Endodermal cell (in vitro differentiated cells): ENCODE results near the gene ZNF805. TPM values are rescaled to one million over a fixed set of nuclear protein-coding genes. Genes with fewer than 3 reads are reported as not detected.
A peak's percentile ranks its signal among the peaks of the same experiment; 100 is the strongest.

Experiments used
- DNase-seq: peaks from one replicate; pipeline ENCODE4 v3.0.0-alpha.2; 2017
- H3K27ac ChIP-seq: 2 replicates; pipeline ENCODE4 v1.5.1; 2013; ENCODE audit warnings: mild to moderate bottlenecking, low read depth, low read length, moderate library complexity
- H3K27me3 ChIP-seq: 2 replicates; pipeline ENCODE4 v1.6.1; 2013; ENCODE audit warnings: mild to moderate bottlenecking, low read length, moderate library complexity; ENCODE audit not compliant: insufficient read depth, control insufficient read depth, poor library complexity, severe bottlenecking
- H3K36me3 ChIP-seq: 2 replicates; pipeline ENCODE4 v1.7.0; 2013; ENCODE audit warnings: mild to moderate bottlenecking, low read length, moderate library complexity; ENCODE audit not compliant: control insufficient read depth, insufficient read depth
- H3K4me1 ChIP-seq: one replicate; pipeline ENCODE4 v1.7.0; 2013; ENCODE audit warnings: low read length; ENCODE audit not compliant: control insufficient read depth, insufficient read depth
- H3K4me3 ChIP-seq: 2 replicates; pipeline ENCODE4 v1.5.1; 2013; ENCODE audit warnings: mild to moderate bottlenecking, low read length, moderate library complexity
- H3K9ac ChIP-seq: 2 replicates; pipeline ENCODE4 v1.6.1; 2013; ENCODE audit warnings: mild to moderate bottlenecking, low read length, moderate library complexity; ENCODE audit not compliant: poor library complexity, severe bottlenecking; ENCODE audit errors: extremely low read depth
- H3K9me3 ChIP-seq: 2 replicates; pipeline ENCODE4 v1.6.1; 2013; ENCODE audit warnings: mild to moderate bottlenecking, low read length, moderate library complexity; ENCODE audit not compliant: control insufficient read depth
- H3K27ac Mint-ChIP-seq: 2 replicates; pipeline ENCODE4 v1.8.0; 2020; ENCODE audit warnings: mixed read lengths
- H3K27me3 Mint-ChIP-seq: 2 replicates; pipeline ENCODE4 v1.8.0; 2021; ENCODE audit warnings: mild to moderate bottlenecking, mixed read lengths; ENCODE audit not compliant: insufficient read depth
- H3K36me3 Mint-ChIP-seq: 2 replicates; pipeline ENCODE4 v1.8.0; 2020; ENCODE audit warnings: low read depth, mixed read lengths
- H3K4me1 Mint-ChIP-seq: 2 replicates; pipeline ENCODE4 v1.8.0; 2020; ENCODE audit warnings: mixed read lengths
- H3K4me3 Mint-ChIP-seq: 2 replicates; pipeline ENCODE4 v1.8.0; 2020; ENCODE audit warnings: mild to moderate bottlenecking, moderate library complexity, mixed read lengths
- H3K9me3 Mint-ChIP-seq: 2 replicates; pipeline ENCODE4 v1.8.0; 2020; ENCODE audit warnings: mild to moderate bottlenecking, mixed read lengths
- WGBS, 2 experiments: methylation state at CpG; one replicate each; pipeline versions ENCODE4 v1.1.5 to v1.1.7; 2013; ENCODE audit warnings: missing lambda C conversion rate in 2 of 2, mixed read lengths in 1 of 2; ENCODE audit not compliant: insufficient coverage in 1 of 2, insufficient read length in 1 of 2; 5-methylcytosine and 5-hydroxymethylcytosine counted together
- long read RNA-seq, 4 experiments: library from polyadenylated mRNA in 2 of 4; library from RNA in 1 of 4; library from capped mRNA in 1 of 4; stranded (forward) in 3 of 4; unstranded in 1 of 4; transcript quantifications; one replicate each; pipeline ENCODE4 v2.0.0, GENCODE V29; 2020 to 2021; ENCODE audit warnings: inconsistent platforms in 1 of 4
- polyA plus RNA-seq, 2 experiments: library from polyadenylated mRNA; stranded (reverse); fragments of 50-300 nt; gene quantifications; one replicate each; pipeline ENCODE4 v1.2.3, GENCODE V29; 2013
- total RNA-seq, 2 donors: library from RNA; stranded (reverse); fragmentation: NEBNext Ultra II Directional in 1 of 2; extraction: Animal tissue kit (Norgen Biotek cat#: 25700) in 1 of 2; gene quantifications; 2 replicates in 1 of 2; 3 replicates in 1 of 2; pipeline ENCODE4 v1.2.1, GENCODE V29; 2021
- TF ChIP-seq, protein P1 (sequence below): fragments of 200-600 bp; sonication (generic); conservative IDR thresholded peaks from 2 replicates; pipeline ENCODE4 v1.5.0; 2021; ENCODE audit warnings: antibody characterized with exemption, mild to moderate bottlenecking

The ZNF805 gene
- 10 to 100 TPM; 16.6 to 21.1 TPM for total RNA-seq
- polyA plus RNA-seq (2013, experiment 1 of 2): 5.0 TPM
- polyA plus RNA-seq (2013, experiment 2 of 2): 5.4 TPM
- long read RNA-seq, experiment 1: 0 reads
- long read RNA-seq, experiment 2, partial matches to known transcripts: 0 of 4 reads
- long read RNA-seq, experiment 2, other reads (novel, unspliced or antisense): 1 of 4 reads
- long read RNA-seq, experiment 3, transcript ZNF805-202 (4 exons, 1,884 nt): major isoform, 19 of 22 reads
- long read RNA-seq, experiment 3, partial matches to known transcripts: 0 of 22 reads
- long read RNA-seq, experiment 3, other reads (novel, unspliced or antisense): 1 of 22 reads
- long read RNA-seq, experiment 4, partial matches to known transcripts: 0 of 2 reads
- long read RNA-seq, experiment 4, other reads (novel, unspliced or antisense): 0 of 2 reads

DNA sequence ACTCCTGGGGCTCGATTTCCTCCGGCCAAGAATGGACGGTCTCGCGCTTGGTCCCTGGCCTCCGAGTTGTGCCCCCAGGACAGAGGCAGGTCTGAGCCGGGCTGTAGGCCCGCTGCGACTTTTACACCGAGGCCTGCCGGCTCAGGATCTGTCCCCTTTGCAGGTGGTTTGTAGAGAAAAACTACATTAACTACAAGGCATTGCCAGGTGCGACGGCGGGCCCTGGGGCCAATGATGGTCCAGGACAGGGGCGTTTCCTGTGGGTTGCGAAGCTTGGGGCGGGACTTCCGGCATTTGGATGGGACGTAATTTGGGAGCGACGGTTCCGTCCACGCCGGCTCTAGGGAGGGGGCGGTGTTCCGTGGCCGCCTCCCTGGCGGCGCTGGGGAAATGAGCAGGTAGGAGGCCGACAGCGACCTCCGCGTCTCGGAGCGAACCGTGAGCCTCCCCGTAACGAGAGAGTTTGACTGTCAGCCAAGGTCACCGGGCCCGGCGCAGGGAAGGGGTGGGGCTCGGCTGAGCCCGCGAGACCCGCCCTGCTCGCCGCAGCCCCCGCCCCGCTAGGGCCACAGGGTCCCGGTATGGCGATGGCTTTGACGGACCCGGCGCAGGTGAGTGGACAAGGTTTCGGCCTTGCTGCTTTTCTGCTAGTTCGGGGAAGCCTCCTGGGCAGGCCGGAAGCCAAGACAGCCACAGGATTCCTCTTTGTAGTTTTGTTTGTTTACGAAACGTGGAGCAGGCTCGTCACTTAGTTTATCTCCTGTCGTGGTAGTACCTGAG is at the start of gene ZNF805:
TSS of gene ZNF805 (plus strand) at position 322 of the 780 bp plus-strand sequence. CDS start at position 582, 260 bp downstream.
- no peaks in the 10 kb centered on the region for H3K27me3 ChIP-seq
- peak; percentile 98 for DNase-seq
- H3K36me3 ChIP-seq: peaks cover 14% of the 10 kb centered on the region
- H3K9me3 ChIP-seq: no peaks in the 10 kb centered on the region
- Mint-ChIP-seq H3K27ac (peak within 1 kb of the TSS; percentile 95), H3K27me3 (no peaks in the 10 kb centered on the region), H3K4me3 (peak within 1 kb of the TSS; percentile 92), H3K9me3 (no peaks in the 10 kb centered on the region), H3K4me1 (peaks cover 11% of the 10 kb centered on the region), H3K36me3 (peaks cover 18% of the 10 kb centered on the region)
- WGBS, 2 experiments: 0 to 1% methylated on average over 21 to 61 of the region's 61 CpGs
- no peaks in the 10 kb centered on the region for H3K4me1 ChIP-seq
- H3K27ac ChIP-seq: peak within 1 kb of the TSS; percentile 61
- TF ChIP-seq, protein P1, sequence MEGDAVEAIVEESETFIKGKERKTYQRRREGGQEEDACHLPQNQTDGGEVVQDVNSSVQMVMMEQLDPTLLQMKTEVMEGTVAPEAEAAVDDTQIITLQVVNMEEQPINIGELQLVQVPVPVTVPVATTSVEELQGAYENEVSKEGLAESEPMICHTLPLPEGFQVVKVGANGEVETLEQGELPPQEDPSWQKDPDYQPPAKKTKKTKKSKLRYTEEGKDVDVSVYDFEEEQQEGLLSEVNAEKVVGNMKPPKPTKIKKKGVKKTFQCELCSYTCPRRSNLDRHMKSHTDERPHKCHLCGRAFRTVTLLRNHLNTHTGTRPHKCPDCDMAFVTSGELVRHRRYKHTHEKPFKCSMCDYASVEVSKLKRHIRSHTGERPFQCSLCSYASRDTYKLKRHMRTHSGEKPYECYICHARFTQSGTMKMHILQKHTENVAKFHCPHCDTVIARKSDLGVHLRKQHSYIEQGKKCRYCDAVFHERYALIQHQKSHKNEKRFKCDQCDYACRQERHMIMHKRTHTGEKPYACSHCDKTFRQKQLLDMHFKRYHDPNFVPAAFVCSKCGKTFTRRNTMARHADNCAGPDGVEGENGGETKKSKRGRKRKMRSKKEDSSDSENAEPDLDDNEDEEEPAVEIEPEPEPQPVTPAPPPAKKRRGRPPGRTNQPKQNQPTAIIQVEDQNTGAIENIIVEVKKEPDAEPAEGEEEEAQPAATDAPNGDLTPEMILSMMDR: peak; percentile 13
- peak within 1 kb of the TSS; percentile 77 for H3K9ac ChIP-seq
- peak within 1 kb of the TSS; percentile 95 for H3K4me3 ChIP-seq

DNA sequence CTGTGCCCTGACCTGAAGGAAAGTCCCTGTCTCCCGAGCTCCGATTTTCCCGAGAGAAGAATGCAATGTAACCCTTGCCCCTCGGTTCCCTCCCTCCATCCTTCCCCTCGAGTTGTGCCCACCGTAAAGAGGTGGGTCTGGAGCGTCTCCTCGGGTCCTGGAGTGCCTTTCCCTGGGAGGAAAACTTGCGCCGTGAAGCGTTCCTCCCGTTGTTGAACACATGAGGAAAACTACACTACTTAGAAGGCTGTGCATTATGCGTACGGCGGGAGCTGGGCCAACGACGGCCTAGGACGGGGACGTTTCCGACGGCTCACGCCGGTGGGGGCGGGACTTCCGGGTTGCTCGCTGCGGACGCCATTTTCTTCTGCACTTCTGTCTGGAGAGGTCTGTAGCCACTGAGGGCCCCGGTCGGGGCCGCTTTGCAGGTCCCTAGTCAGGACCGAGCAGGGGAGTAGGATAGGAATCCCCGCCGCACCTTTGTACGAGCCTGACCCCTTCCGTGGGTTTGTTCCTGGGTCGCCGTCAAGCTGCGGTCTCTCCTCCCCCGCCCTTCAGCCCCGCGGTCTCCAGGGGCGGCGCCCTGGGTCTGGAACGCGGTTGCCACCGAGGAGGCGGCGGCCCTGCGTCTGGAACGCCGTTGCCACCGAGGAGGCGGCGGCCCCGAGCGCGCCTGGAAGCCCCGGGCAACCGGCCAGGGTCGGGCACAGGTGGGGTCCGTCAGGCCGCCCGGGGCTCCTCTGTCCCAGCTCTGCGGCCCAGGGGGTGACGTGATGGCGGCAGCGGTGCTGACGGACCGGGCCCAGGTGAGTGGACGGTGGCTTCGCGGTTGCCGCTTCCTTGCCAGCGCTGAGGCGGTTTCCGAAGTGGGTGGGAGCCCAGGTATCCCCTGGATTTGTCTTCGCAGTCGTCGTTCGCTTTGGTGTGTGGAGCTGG is 49.0 kb upstream of the ZNF805 start, which contains the start of gene ZNF264:
TSS of gene ZNF264 (plus strand) at position 360 of the 936 bp plus-strand sequence. CDS start at position 774, 414 bp downstream.
- Mint-ChIP-seq H3K9me3 (peaks cover 44% of the 10 kb centered on the region), H3K36me3 (peaks cover 40% of the 10 kb centered on the region)

More for the DNA sequence above, 49.0 kb upstream of the ZNF805 start, which contains the start of gene ZNF264:
- Histone ChIP-seq H3K4me3 (peak within 1 kb of the TSS; percentile 94), H3K27me3 (peaks cover 7% of the 10 kb centered on the region), H3K4me1 (peaks cover 4% of the 10 kb centered on the region), H3K9ac (peak within 1 kb of the TSS; percentile 87), H3K9me3 (peaks cover 41% of the 10 kb centered on the region), H3K27ac (peak within 1 kb of the TSS; percentile 68), H3K36me3 (peaks cover 36% of the 10 kb centered on the region)
- peak within 1 kb of the TSS; percentile 87 for H3K27ac Mint-ChIP-seq
- H3K27me3 Mint-ChIP-seq: peaks cover 16% of the 10 kb centered on the region
- H3K4me3 Mint-ChIP-seq: peak within 1 kb of the TSS; percentile 92
- TF ChIP-seq, protein P1: peak; percentile 26
- H3K4me1 Mint-ChIP-seq: peaks cover 15% of the 10 kb centered on the region
- WGBS, 2 experiments: 4 to 7% methylated on average over 30 to 81 of the region's 81 CpGs
- DNase-seq: peak; percentile 94
